GM12892 (cell line): ENCODE data around the gene SFMBT1.

ENCODE experiments used
- POLR2A ChIP-seq: IDR thresholded peaks from 2 replicates; pipeline ENCODE4 v1.6.1; 2011; ENCODE audit warnings: low read depth, low read length, control low read depth
- TAF1 ChIP-seq: IDR thresholded peaks from 2 replicates; pipeline ENCODE4 v1.6.1; 2011; ENCODE audit warnings: low read depth, mild to moderate bottlenecking, control low read depth, low read length, borderline replicate concordance

GRCh38 chr3:52891164-52891563, 154.7 kb downstream of the SFMBT1 start:
- TF ChIP-seq TAF1 (no peak), POLR2A (no peak)
